GM12878 (cell line): Measurements from ENCODE around the gene PIK3C3. TPM values are rescaled to one million over a fixed set of nuclear protein-coding genes. Genes with fewer than 3 reads are reported as not detected.

Source experiments
- ATAC-seq: fragments of 200-7000 bp; cut with Tn5 transposase; 3 replicates; pipeline ENCODE4 v1.9.1; 2020; ENCODE audit warnings: mild to moderate bottlenecking, moderate library complexity
- BruUV-seq: library from RNA; stranded (reverse); fragments of 400-500 nt; replicated peaks from 2 replicates; lab custom pipeline; 2021; lab: Mats Ljungman, UMichigan
- CTCF ChIA-PET: fragments of 300-600 bp; sonication (Branson Sonifier 250); formaldehyde crosslinking; extraction: SDS; loops from one replicate; lab custom pipeline; 2021; ENCODE audit warnings: inconsistent platforms; lab: Yijun Ruan, JAX
- POLR2A ChIA-PET: fragments of 350-600 bp; formaldehyde crosslinking; extraction: SDS; loops from one replicate; lab custom pipeline; 2021; ENCODE audit warnings: inconsistent platforms; lab: Charles Lee
- RAD21 ChIA-PET: fragments of 300-600 bp; sonication (Branson Sonifier 250); formaldehyde crosslinking; loops from one replicate; lab custom pipeline; 2023; ENCODE audit warnings: antibody characterized with exemption; ENCODE audit not compliant: unreplicated experiment; lab: Charles Lee
- SMC1A ChIA-PET: fragments of 300-600 bp; sonication (Branson Sonifier 250); formaldehyde crosslinking; loops from one replicate; lab custom pipeline; 2023; ENCODE audit not compliant: unreplicated experiment, uncharacterized antibody; lab: Charles Lee
- DNase-seq: peaks from one replicate; pipeline ENCODE4 v3.0.0-alpha.2; 2011; ENCODE audit warnings: low read depth, low spot score
- FAIRE-seq: peaks from 3 replicates; lab custom pipeline; 2011; peaks lifted over from hg19 to GRCh38; lab: Jason Lieb, UNC
- H2AFZ ChIP-seq: 2 replicates; pipeline ENCODE4 v1.6.0; 2011; ENCODE audit warnings: low read depth, low read length, control low read depth; ENCODE audit not compliant: control insufficient read depth
- H3K27ac ChIP-seq: 2 replicates; pipeline ENCODE4 v1.5.1; 2011; ENCODE audit warnings: control low read depth; ENCODE audit not compliant: control insufficient read depth, insufficient read depth
- H3K27me3 ChIP-seq, 2 experiments: replicated peaks in 1 of 2; 2 replicates each; pipeline versions ENCODE4 v1.6.0 to v1.6.1; 2011; ENCODE audit warnings: low read length in 1 of 2; ENCODE audit not compliant: control insufficient read depth in 2 of 2, insufficient read depth in 2 of 2
- H3K36me3 ChIP-seq, 2 experiments: 2 replicates each; pipeline ENCODE4 v1.5.1; 2011; ENCODE audit warnings: low read length in 1 of 2; ENCODE audit not compliant: control insufficient read depth in 2 of 2, insufficient read depth in 2 of 2
- H3K4me1 ChIP-seq: 2 replicates; pipeline ENCODE4 v1.6.1; 2011; ENCODE audit warnings: mild to moderate bottlenecking, low read length, moderate library complexity, mixed read lengths; ENCODE audit not compliant: control insufficient read depth, insufficient read depth
- H3K4me2 ChIP-seq: 2 replicates; pipeline ENCODE4 v1.6.0; 2011; ENCODE audit warnings: control low read depth; ENCODE audit not compliant: control insufficient read depth, insufficient read depth
- H3K4me3 ChIP-seq: fragments of 200-600 bp; sonication (generic); 2 replicates; pipeline ENCODE4 v1.5.1; 2016
- H3K79me2 ChIP-seq: 2 replicates; pipeline ENCODE4 v1.6.0; 2011; ENCODE audit warnings: low read length; ENCODE audit not compliant: control insufficient read depth, insufficient read depth
- H3K9ac ChIP-seq: 2 replicates; pipeline ENCODE4 v1.8.0; 2011; ENCODE audit warnings: low read length, control low read depth, mixed read lengths; ENCODE audit not compliant: control insufficient read depth, insufficient read depth
- H3K9me3 ChIP-seq: replicated peaks from 3 replicates; pipeline ENCODE4 v1.5.1; 2011; ENCODE audit warnings: mild to moderate bottlenecking, low read length; ENCODE audit not compliant: control insufficient read depth, insufficient read depth
- H4K20me1 ChIP-seq: 2 replicates; pipeline ENCODE4 v1.6.0; 2011; ENCODE audit not compliant: control insufficient read depth, insufficient read depth
- ATF7 ChIP-seq: fragments of 450-650 bp; IDR thresholded peaks from 2 replicates; pipeline ENCODE4 v1.6.1; 2016; ENCODE audit warnings: low read depth, mild to moderate bottlenecking
- BHLHE40 ChIP-seq, 2 experiments: fragments of 450-650 bp in 1 of 2; IDR thresholded peaks; 2 replicates each; pipeline ENCODE4 v1.6.1; 2011 to 2017; ENCODE audit warnings: low read depth in 2 of 2, borderline replicate concordance in 1 of 2, improper control_type of control experiment in 1 of 2, low read length in 1 of 2, mild to moderate bottlenecking in 1 of 2
- CBFB ChIP-seq: IDR thresholded peaks from 2 replicates; pipeline ENCODE4 v1.6.1; 2016; ENCODE audit warnings: antibody characterized with exemption, low read depth
- EED ChIP-seq: sonication (generic); IDR thresholded peaks from 2 replicates; pipeline ENCODE4 v1.6.1; 2016; ENCODE audit warnings: antibody characterized with exemption, low read depth
- IKZF2 ChIP-seq, 2 experiments: fragments of 450-650 bp; IDR thresholded peaks; 2 replicates each; pipeline ENCODE4 v1.6.1; 2017; ENCODE audit warnings: mild to moderate bottlenecking in 2 of 2, moderate library complexity in 2 of 2
- MLLT1 ChIP-seq: fragments of 450-650 bp; IDR thresholded peaks from 2 replicates; pipeline ENCODE4 v1.6.1; 2016; ENCODE audit warnings: mild to moderate bottlenecking
- NR2F1 ChIP-seq: fragments of 450-650 bp; conservative IDR thresholded peaks from 2 replicates; pipeline ENCODE4 v1.6.1; 2017; ENCODE audit warnings: mild to moderate bottlenecking
- SMARCA5 ChIP-seq: fragments of 450-650 bp; IDR thresholded peaks from 2 replicates; pipeline ENCODE4 v1.6.1; 2017; ENCODE audit warnings: mild to moderate bottlenecking
- SPI1 ChIP-seq: IDR thresholded peaks from 2 replicates; pipeline ENCODE4 v1.6.1; 2011; ENCODE audit warnings: low read depth, mild to moderate bottlenecking, low read length, moderate library complexity, borderline replicate concordance; ENCODE audit not compliant: insufficient read depth
- SREBF1 ChIP-seq: IDR thresholded peaks from 2 replicates; pipeline ENCODE4 v1.6.1; 2012; ENCODE audit warnings: mild to moderate bottlenecking, low read length
- SREBF2 ChIP-seq: IDR thresholded peaks from 2 replicates; pipeline ENCODE4 v1.6.1; 2012; ENCODE audit warnings: mild to moderate bottlenecking, low read length
- TCF3 ChIP-seq: IDR thresholded peaks from 2 replicates; pipeline ENCODE4 v1.6.1; 2012; ENCODE audit warnings: low read depth, mild to moderate bottlenecking, low read length, borderline replicate concordance; ENCODE audit not compliant: insufficient read depth
- whole genome bisulfite sequencing: methylation state at CpG from one replicate; pipeline ENCODE4 v1.1.6; 2016; ENCODE audit warnings: low lambda C conversion rate; ENCODE audit not compliant: insufficient replicate concordance, insufficient coverage; ENCODE audit errors: missing lambda C conversion rate; 5-methylcytosine and 5-hydroxymethylcytosine counted together
- in situ Hi-C: fragments of 300-500 bp; cut with MboI; formaldehyde crosslinking; loops from 9 replicates; pipeline ENCODE4 v1.14.3; 2018; ENCODE audit warnings: mixed read lengths
- intact Hi-C: fragments of 100-400 bp; cut with micrococcal nuclease; formaldehyde crosslinking; loops from one replicate; pipeline ENCODE4 v1.14.2; 2022; ENCODE audit not compliant: unreplicated experiment
- polyA plus RNA-seq, 11 experiments: library from polyadenylated mRNA; depleted of rRNA in 4 of 11; unstranded in 6 of 11; stranded (reverse) in 5 of 11; fragments of >200 nt; fragmentation: Nextera tagmentation in 4 of 11; fragmentation: Illumina TruSeq in 1 of 11; extraction: Ambion mirVana in 4 of 11; extraction: Trizol in 1 of 11; gene quantifications; 1 replicate in 1 of 11; 2 replicates in 10 of 11; pipeline versions ENCODE4 v1.2.1 to v1.2.3, GENCODE V29; 2011 to 2016; ENCODE audit warnings: inconsistent platforms in 2 of 11, missing spikeins in 2 of 11, low read depth in 1 of 11
- total RNA-seq, 4 experiments: library from RNA; depleted of rRNA in 3 of 4; stranded (reverse); fragments of >200 nt in 3 of 4; fragmentation: Illumina TruSeq in 1 of 4; extraction: Trizol in 1 of 4; gene quantifications; 2 replicates each; pipeline versions ENCODE4 v1.2.1 to v1.2.3, GENCODE V29; 2013 to 2021
- TF ChIP-seq, protein P1 (sequence below): fragments of 450-650 bp; conservative IDR thresholded peaks from 2 replicates; pipeline ENCODE4 v1.6.1; 2017; ENCODE audit warnings: mild to moderate bottlenecking, moderate library complexity

Gene PIK3C3
- total and polyA plus RNA-seq, 10 of the 15 experiments (the other 5 are each of a cell fraction or from before 2014, with no cell fraction given): 14.4 to 131 (median 32.4) TPM

DNA sequence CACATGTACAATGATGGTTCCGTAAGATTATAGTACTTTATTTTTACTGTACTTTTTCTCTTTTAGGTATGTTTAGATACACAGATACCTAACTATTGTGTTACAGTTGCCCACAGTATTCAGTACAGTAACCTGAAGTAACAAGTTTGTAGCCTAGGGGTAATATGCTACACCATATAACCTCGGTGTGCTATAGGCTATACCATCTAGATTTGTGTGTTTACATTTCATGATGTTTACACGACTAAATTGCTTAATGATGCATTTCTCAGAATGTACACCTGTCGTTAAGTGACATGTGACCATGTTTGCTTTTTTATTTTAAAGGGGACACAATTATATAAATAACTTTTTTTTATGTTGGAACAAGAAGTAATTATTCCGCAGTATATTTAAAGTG, 34.5 kb downstream of the PIK3C3 start:
- Histone ChIP-seq H3K79me2 (peaks cover 3% of the 10 kb centered on the region), H3K9ac (no peak overlapping the region), H3K9me3 (no peaks in the 10 kb centered on the region), H3K4me2 (no peak overlapping the region), H4K20me1 (no peaks in the 10 kb centered on the region), H3K27me3 (no peaks in the 10 kb centered on the region), H3K4me3 (no peak overlapping the region), H3K4me1 (peaks cover 4% of the 10 kb centered on the region; the same call in 1 of the 2 replicates), H2AFZ (no peak overlapping the region), H3K36me3 (peaks cover 0 to 10% of the 10 kb centered on the region in 2 experiments; a peak in 3 of 4 replicates), H3K27ac (no peak overlapping the region)
- ChIA-PET CTCF (interaction anchor here (1.4 kb wide), 1 partner anchor 39 kb away, joined by 4 read pairs; no protein-coding TSS in a partner anchor), SMC1A (no interaction called here), RAD21 (no interaction called here), POLR2A (no interaction called here)
- in situ Hi-C loops: no loop called here
- TF ChIP-seq SPI1: no peak
- no peak for TF ChIP-seq SREBF2
- no peak for TF ChIP-seq NR2F1
- TF ChIP-seq SREBF1: no peak
- no peak for TF ChIP-seq ATF7
- TF ChIP-seq BHLHE40 (IDR thresholded peaks at IDR 0.05; ENCODE audit: borderline replicate concordance in 1 of 2, low read depth in 2 of 2, low read length in 1 of 2): no peak
- TF ChIP-seq IKZF2 (IDR thresholded peaks at IDR 0.05): no peak
- TF ChIP-seq TCF3: no peak
- TF ChIP-seq SMARCA5: no peak
- no peak for TF ChIP-seq MLLT1
- TF ChIP-seq, protein P1, sequence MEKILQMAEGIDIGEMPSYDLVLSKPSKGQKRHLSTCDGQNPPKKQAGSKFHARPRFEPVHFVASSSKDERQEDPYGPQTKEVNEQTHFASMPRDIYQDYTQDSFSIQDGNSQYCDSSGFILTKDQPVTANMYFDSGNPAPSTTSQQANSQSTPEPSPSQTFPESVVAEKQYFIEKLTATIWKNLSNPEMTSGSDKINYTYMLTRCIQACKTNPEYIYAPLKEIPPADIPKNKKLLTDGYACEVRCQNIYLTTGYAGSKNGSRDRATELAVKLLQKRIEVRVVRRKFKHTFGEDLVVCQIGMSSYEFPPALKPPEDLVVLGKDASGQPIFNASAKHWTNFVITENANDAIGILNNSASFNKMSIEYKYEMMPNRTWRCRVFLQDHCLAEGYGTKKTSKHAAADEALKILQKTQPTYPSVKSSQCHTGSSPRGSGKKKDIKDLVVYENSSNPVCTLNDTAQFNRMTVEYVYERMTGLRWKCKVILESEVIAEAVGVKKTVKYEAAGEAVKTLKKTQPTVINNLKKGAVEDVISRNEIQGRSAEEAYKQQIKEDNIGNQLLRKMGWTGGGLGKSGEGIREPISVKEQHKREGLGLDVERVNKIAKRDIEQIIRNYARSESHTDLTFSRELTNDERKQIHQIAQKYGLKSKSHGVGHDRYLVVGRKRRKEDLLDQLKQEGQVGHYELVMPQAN: no peak
- no peak for TF ChIP-seq CBFB
- TF ChIP-seq EED: no peak
- FAIRE-seq (no peak), DNase-seq (no peak), ATAC-seq (no peak)
- intact Hi-C loops: no loop called here
- WGBS: over 99% methylated on average over 5 of the region's 5 CpGs
- BruUV-seq: no TSS peak
